ENCODE results near the gene LRRC4C.

Gene LRRC4C

GRCh38 chr11:40683010-40683409, 776.4 kb downstream of the LRRC4C start:
- H3K27ac ChIP-seq (ENCODE audit: low read depth, low read length) = no peak overlapping the region
- no CpG with 5 or more reads among the region's 7 CpGs for WGBS (ENCODE audit: extremely low coverage, insufficient coverage, insufficient read length)
- H2BK12ac ChIP-seq (ENCODE audit: low read length) = no peak overlapping the region

GRCh38 chr11:40679276-40679675, 780.2 kb downstream of the LRRC4C start:
- no CpG with 5 or more reads among the region's 3 CpGs for WGBS (ENCODE audit: extremely low coverage, insufficient coverage, insufficient read length)

More at GRCh38 chr11:40683010-40683409, 776.4 kb downstream of the LRRC4C start:
- Histone ChIP-seq H3K9me3 (ENCODE audit: insufficient read depth, low read depth, low read length) (no peaks in the 10 kb centered on the region), H4K91ac (ENCODE audit: low read depth, low read length) (no peak overlapping the region), H3K79me2 (ENCODE audit: control insufficient read depth, insufficient read depth, low read length, poor library complexity) (no peaks in the 10 kb centered on the region), H3K79me1 (ENCODE audit: low read length) (no peaks in the 10 kb centered on the region), H3K9ac (ENCODE audit: low read length) (no peak overlapping the region), H3K18ac (ENCODE audit: low read length) (no peak overlapping the region), H2AK5ac (ENCODE audit: low read length) (no peak overlapping the region), H3K27me3 (ENCODE audit: insufficient read depth, low read length) (no peaks in the 10 kb centered on the region), H2BK5ac (ENCODE audit: low read depth, low read length, poor library complexity) (no peak overlapping the region), H3K4me2 (ENCODE audit: low read length) (no peak overlapping the region), H3K4me1 (ENCODE audit: control insufficient read depth in 1 of 2, insufficient read depth in 2 of 2, low read length in 2 of 2) (no peaks in the 10 kb centered on the region), H3K4ac (ENCODE audit: low read depth, low read length) (no peak overlapping the region), H2AFZ (ENCODE audit: insufficient read depth, low read length, poor library complexity) (no peak overlapping the region), H3K36me3 (ENCODE audit: control insufficient read depth in 1 of 2, insufficient read depth in 2 of 2, low read length in 2 of 2) (no peaks in the 10 kb centered on the region), H3K14ac (ENCODE audit: low read length) (no peak overlapping the region), H3K23ac (ENCODE audit: low read length) (no peak overlapping the region), H3K4me3 (ENCODE audit: low read depth, low read length) (no peak overlapping the region), H4K8ac (ENCODE audit: low read depth, low read length) (no peak overlapping the region), H4K12ac (ENCODE audit: low read depth, low read length) (no peak overlapping the region), H2BK120ac (ENCODE audit: insufficient read depth, low read length, poor library complexity) (no peak overlapping the region)
- no peak for DNase-seq

GRCh38 chr11:40647295-40647694, 812.2 kb downstream of the LRRC4C start:
- H4K91ac ChIP-seq (ENCODE audit: low read depth, low read length) = no peak overlapping the region
- no peak overlapping the region for H2BK5ac ChIP-seq (ENCODE audit: low read depth, low read length, poor library complexity)
- no peak overlapping the region for H4K8ac ChIP-seq (ENCODE audit: low read depth, low read length)
- H3K79me1 ChIP-seq (ENCODE audit: low read length) = no peaks in the 10 kb centered on the region
- WGBS (ENCODE audit: extremely low coverage, insufficient coverage, insufficient read length) = no CpG with 5 or more reads among the region's 2 CpGs
- no peak overlapping the region for H2BK120ac ChIP-seq (ENCODE audit: insufficient read depth, low read length, poor library complexity)
- no peak overlapping the region for H2AFZ ChIP-seq (ENCODE audit: insufficient read depth, low read length, poor library complexity)
- H3K27me3 ChIP-seq (ENCODE audit: insufficient read depth, low read length) = no peaks in the 10 kb centered on the region
- no peak overlapping the region for H4K12ac ChIP-seq (ENCODE audit: low read depth, low read length)
- H3K4ac ChIP-seq (ENCODE audit: low read depth, low read length) = no peak overlapping the region
- no peaks in the 10 kb centered on the region for H3K79me2 ChIP-seq (ENCODE audit: control insufficient read depth, insufficient read depth, low read length, poor library complexity)
- H3K4me1 ChIP-seq (ENCODE audit: control insufficient read depth in 1 of 2, insufficient read depth in 2 of 2, low read length in 2 of 2) = no peaks in the 10 kb centered on the region
- no peak overlapping the region for H3K4me3 ChIP-seq (ENCODE audit: low read depth, low read length)
- H3K9ac ChIP-seq (ENCODE audit: low read length) = no peak overlapping the region
- H3K14ac ChIP-seq (ENCODE audit: low read length) = no peak overlapping the region
- no peaks in the 10 kb centered on the region for H3K9me3 ChIP-seq (ENCODE audit: insufficient read depth, low read depth, low read length)
- H2BK12ac ChIP-seq (ENCODE audit: low read length) = no peak overlapping the region
- H2AK5ac ChIP-seq (ENCODE audit: low read length) = no peak overlapping the region
- no peak overlapping the region for H3K4me2 ChIP-seq (ENCODE audit: low read length)
- no peaks in the 10 kb centered on the region for H3K36me3 ChIP-seq (ENCODE audit: control insufficient read depth in 1 of 2, insufficient read depth in 2 of 2, low read length in 2 of 2)
- H3K23ac ChIP-seq (ENCODE audit: low read length) = no peak overlapping the region
- H3K27ac ChIP-seq (ENCODE audit: low read depth, low read length) = no peak overlapping the region
- no peak overlapping the region for H3K18ac ChIP-seq (ENCODE audit: low read length)
- no peak for DNase-seq

More at GRCh38 chr11:40679276-40679675, 780.2 kb downstream of the LRRC4C start:
- H3K4me3 ChIP-seq (ENCODE audit: low read depth, low read length) = no peak overlapping the region
- no peak overlapping the region for H3K18ac ChIP-seq (ENCODE audit: low read length)
- no peaks in the 10 kb centered on the region for H3K4me1 ChIP-seq (ENCODE audit: control insufficient read depth in 1 of 2, insufficient read depth in 2 of 2, low read length in 2 of 2)
- no peaks in the 10 kb centered on the region for H3K79me1 ChIP-seq (ENCODE audit: low read length)
- H3K27ac ChIP-seq (ENCODE audit: low read depth, low read length) = no peak overlapping the region
- no peak overlapping the region for H2BK120ac ChIP-seq (ENCODE audit: insufficient read depth, low read length, poor library complexity)
- H4K8ac ChIP-seq (ENCODE audit: low read depth, low read length) = no peak overlapping the region
- no peaks in the 10 kb centered on the region for H3K36me3 ChIP-seq (ENCODE audit: control insufficient read depth in 1 of 2, insufficient read depth in 2 of 2, low read length in 2 of 2)
- no peak overlapping the region for H2BK5ac ChIP-seq (ENCODE audit: low read depth, low read length, poor library complexity)
- H3K79me2 ChIP-seq (ENCODE audit: control insufficient read depth, insufficient read depth, low read length, poor library complexity) = no peaks in the 10 kb centered on the region
- no peak overlapping the region for H3K4me2 ChIP-seq (ENCODE audit: low read length)
- no peak for DNase-seq
- no peak overlapping the region for H4K91ac ChIP-seq (ENCODE audit: low read depth, low read length)
- no peak overlapping the region for H3K4ac ChIP-seq (ENCODE audit: low read depth, low read length)
- H4K12ac ChIP-seq (ENCODE audit: low read depth, low read length) = no peak overlapping the region
- H2AFZ ChIP-seq (ENCODE audit: insufficient read depth, low read length, poor library complexity) = no peak overlapping the region
- no peak overlapping the region for H2BK12ac ChIP-seq (ENCODE audit: low read length)
- H3K9ac ChIP-seq (ENCODE audit: low read length) = no peak overlapping the region
- H3K9me3 ChIP-seq (ENCODE audit: insufficient read depth, low read depth, low read length) = no peaks in the 10 kb centered on the region
- no peak overlapping the region for H3K23ac ChIP-seq (ENCODE audit: low read length)
- no peaks in the 10 kb centered on the region for H3K27me3 ChIP-seq (ENCODE audit: insufficient read depth, low read length)
- no peak overlapping the region for H3K14ac ChIP-seq (ENCODE audit: low read length)
- no peak overlapping the region for H2AK5ac ChIP-seq (ENCODE audit: low read length)

GRCh38 chr11:40642284-40642683, 817.2 kb downstream of the LRRC4C start:
- Histone ChIP-seq H3K23ac (ENCODE audit: low read length) (no peak overlapping the region), H2BK120ac (ENCODE audit: insufficient read depth, low read length, poor library complexity) (no peak overlapping the region), H3K4me3 (ENCODE audit: low read depth, low read length) (no peak overlapping the region), H2AFZ (ENCODE audit: insufficient read depth, low read length, poor library complexity) (no peak overlapping the region), H3K9me3 (ENCODE audit: insufficient read depth, low read depth, low read length) (no peaks in the 10 kb centered on the region), H3K36me3 (ENCODE audit: control insufficient read depth in 1 of 2, insufficient read depth in 2 of 2, low read length in 2 of 2) (no peaks in the 10 kb centered on the region), H3K79me2 (ENCODE audit: control insufficient read depth, insufficient read depth, low read length, poor library complexity) (no peaks in the 10 kb centered on the region), H4K12ac (ENCODE audit: low read depth, low read length) (no peak overlapping the region), H3K4ac (ENCODE audit: low read depth, low read length) (no peak overlapping the region), H2AK5ac (ENCODE audit: low read length) (no peak overlapping the region), H3K9ac (ENCODE audit: low read length) (no peak overlapping the region), H3K18ac (ENCODE audit: low read length) (no peak overlapping the region), H4K8ac (ENCODE audit: low read depth, low read length) (no peak overlapping the region), H2BK5ac (ENCODE audit: low read depth, low read length, poor library complexity) (no peak overlapping the region), H3K27me3 (ENCODE audit: insufficient read depth, low read length) (no peaks in the 10 kb centered on the region), H3K4me1 (ENCODE audit: control insufficient read depth in 1 of 2, insufficient read depth in 2 of 2, low read length in 2 of 2) (no peaks in the 10 kb centered on the region), H3K79me1 (ENCODE audit: low read length) (no peaks in the 10 kb centered on the region), H4K91ac (ENCODE audit: low read depth, low read length) (no peak overlapping the region), H2BK12ac (ENCODE audit: low read length) (no peak overlapping the region), H3K14ac (ENCODE audit: low read length) (no peak overlapping the region), H3K27ac (ENCODE audit: low read depth, low read length) (no peak overlapping the region), H3K4me2 (ENCODE audit: low read length) (no peak overlapping the region)
- no peak for DNase-seq
- no CpG with 5 or more reads among the region's 1 CpG for WGBS (ENCODE audit: extremely low coverage, insufficient coverage, insufficient read length)
